Measurements from ENCODE around the gene HEBP1.

HEBP1 gene

GRCh38 chr12:12936983-12937491 is 63.0 kb downstream of the HEBP1 start:
- DNase-seq (ENCODE audit: low read depth in 1 of 2, low spot score in 1 of 2) = no peak
- Histone ChIP-seq H3K27ac (replicated peaks) (no peak overlapping the region), H3K4me3 (replicated peaks; ENCODE audit: insufficient read depth, low read length) (no peak overlapping the region), H3K27me3 (ENCODE audit: insufficient read depth, poor library complexity, severe bottlenecking) (peaks cover 4% of the 10 kb centered on the region)
- no peak for TF ChIP-seq POLR2AphosphoS5 (IDR thresholded peaks at IDR 0.05; ENCODE audit: low read depth)
- TF ChIP-seq REST (IDR thresholded peaks at IDR 0.05; ENCODE audit: insufficient replicate concordance, low read depth) = no peak
- no peak for TF ChIP-seq SPI1 (IDR thresholded peaks at IDR 0.05; ENCODE audit: borderline replicate concordance, low read depth)
- no peak for TF ChIP-seq GABPA (IDR thresholded peaks at IDR 0.05; ENCODE audit: low read depth)
- TF ChIP-seq CTCF (IDR thresholded peaks at IDR 0.05; ENCODE audit: insufficient read depth, low read length) = no peak

- H3K4me3 ChIP-seq (replicated peaks; ENCODE audit: insufficient read depth, low read length) = no peak overlapping the region
- H3K27me3 ChIP-seq (ENCODE audit: insufficient read depth, poor library complexity, severe bottlenecking) = peaks cover 2% of the 10 kb centered on the region
- no peak for DNase-seq (ENCODE audit: low read depth in 1 of 2, low spot score in 1 of 2)
- no peak for TF ChIP-seq CTCF (IDR thresholded peaks at IDR 0.05; ENCODE audit: insufficient read depth, low read length)
- TF ChIP-seq SPI1 (IDR thresholded peaks at IDR 0.05; ENCODE audit: borderline replicate concordance, low read depth) = no peak
- no peak for TF ChIP-seq POLR2AphosphoS5 (IDR thresholded peaks at IDR 0.05; ENCODE audit: low read depth)
- no peak for TF ChIP-seq GABPA (IDR thresholded peaks at IDR 0.05; ENCODE audit: low read depth)
- TF ChIP-seq REST (IDR thresholded peaks at IDR 0.05; ENCODE audit: insufficient replicate concordance, low read depth) = no peak
- H3K27ac ChIP-seq (replicated peaks) = no peak overlapping the region
Observed at GRCh38 chr12:12934556-12934955, 65.5 kb downstream of the HEBP1 start.

- Histone ChIP-seq H3K4me3 (replicated peaks; ENCODE audit: insufficient read depth, low read length) (no peak overlapping the region), H3K27ac (replicated peaks) (no peak overlapping the region), H3K27me3 (ENCODE audit: insufficient read depth, poor library complexity, severe bottlenecking) (peaks cover 2% of the 10 kb centered on the region)
- no peak for TF ChIP-seq CTCF (IDR thresholded peaks at IDR 0.05; ENCODE audit: insufficient read depth, low read length)
- no peak for TF ChIP-seq POLR2AphosphoS5 (IDR thresholded peaks at IDR 0.05; ENCODE audit: low read depth)
- TF ChIP-seq SPI1 (IDR thresholded peaks at IDR 0.05; ENCODE audit: borderline replicate concordance, low read depth) = no peak
- TF ChIP-seq REST (IDR thresholded peaks at IDR 0.05; ENCODE audit: insufficient replicate concordance, low read depth) = no peak
- no peak for TF ChIP-seq GABPA (IDR thresholded peaks at IDR 0.05; ENCODE audit: low read depth)
- DNase-seq (ENCODE audit: low read depth in 1 of 2, low spot score in 1 of 2) = no peak
Observed at GRCh38 chr12:12933742-12934141, 66.3 kb downstream of the HEBP1 start.
